Cardiac muscle cell (in vitro differentiated cells and primary cell): Measurements from ENCODE around the gene MYO5B. TPM values are rescaled to one million over a fixed set of nuclear protein-coding genes. Genes with fewer than 3 reads are reported as not detected.
A peak's percentile ranks its signal among the peaks of the same experiment; 100 is the strongest.

ENCODE experiments used
- DNase-seq, 2 donors: peaks; one replicate each; pipeline versions ENCODE4 v3.0.0 to v3.0.0-alpha.2; 2010 to 2017; ENCODE audit warnings: low read depth in 1 of 2, low spot score in 1 of 2
- H3K27ac ChIP-seq: fragments of 200-600 bp; sonication (generic); 2 replicates; pipeline ENCODE4 v1.5.1; 2016
- H3K27me3 ChIP-seq: fragments of 200-600 bp; sonication (generic); 2 replicates; pipeline ENCODE4 v1.6.0; 2016; ENCODE audit warnings: control low read depth
- H3K36me3 ChIP-seq: fragments of 200-600 bp; sonication (generic); 2 replicates; pipeline ENCODE4 v1.5.1; 2016; ENCODE audit warnings: control low read depth
- H3K4me1 ChIP-seq: fragments of 200-600 bp; sonication (generic); 2 replicates; pipeline ENCODE4 v1.8.1; 2017; ENCODE audit warnings: low read depth, mild to moderate bottlenecking, mixed run types
- H3K4me3 ChIP-seq: fragments of 200-600 bp; sonication (generic); 2 replicates; pipeline ENCODE4 v1.5.1; 2016; ENCODE audit warnings: mild to moderate bottlenecking
- H3K9me3 ChIP-seq: fragments of 200-600 bp; sonication (generic); 2 replicates; pipeline ENCODE4 v1.5.1; 2017; ENCODE audit warnings: low read depth, mild to moderate bottlenecking, control low read depth
- CTCF ChIP-seq: IDR thresholded peaks from 2 replicates; pipeline ENCODE4 v1.5.1; 2012; ENCODE audit warnings: low read depth, mild to moderate bottlenecking, low read length
- polyA plus RNA-seq: library from polyadenylated mRNA; unstranded; fragments of >200 nt; fragmentation: Nextera tagmentation; extraction: Ambion mirVana; gene quantifications from 2 replicates; pipeline ENCODE4 v1.2.1, GENCODE V29; 2016
- total RNA-seq: library from RNA; depleted of rRNA; stranded (reverse); fragments of >200 nt; gene quantifications from 2 replicates; pipeline ENCODE4 v1.2.3, GENCODE V29; 2016

The MYO5B gene
- total and polyA plus RNA-seq, 2 experiments from 2014 or later, result 3.0 to 16.7 TPM

GRCh38 chr18:49778826-49779465 is 416.0 kb downstream of the MYO5B start:
- Histone ChIP-seq H3K9me3 (no peaks in the 10 kb centered on the region), H3K27ac (no peak overlapping the region), H3K27me3 (no peaks in the 10 kb centered on the region), H3K36me3 (peaks cover 11% of the 10 kb centered on the region), H3K4me1 (peaks cover 5% of the 10 kb centered on the region), H3K4me3 (no peak overlapping the region)
- no peak for TF ChIP-seq CTCF
- peak in 1 of 2 donors; percentile 42 for DNase-seq

Other genes starting within 250 kb of the MYO5B start
- gene CFAP53, start 71.3 kb upstream of the MYO5B start, total RNA-seq, result 0.56 and 3.9 TPM in 2 replicates
- gene CFAP53, start 71.3 kb upstream of the MYO5B start, polyA plus RNA-seq, result 1.0 and 1.6 TPM in 2 replicates
- gene MBD1, start 86.4 kb upstream of the MYO5B start, total RNA-seq, result 113 and 167 TPM in 2 replicates
- gene MBD1, start 86.4 kb upstream of the MYO5B start, polyA plus RNA-seq, result 78.9 and 79.7 TPM in 2 replicates
- gene CXXC1, start 92.5 kb upstream of the MYO5B start, total RNA-seq, result 72.3 and 89.1 TPM in 2 replicates
- 91.4 and 95.6 TPM in 2 replicates for gene CXXC1, start 92.5 kb upstream of the MYO5B start, polyA plus RNA-seq
- 3.0 and 8.5 TPM in 2 replicates for gene SKA1, start 179.9 kb upstream of the MYO5B start, total RNA-seq
- gene SKA1, start 179.9 kb upstream of the MYO5B start, polyA plus RNA-seq, result 3.3 and 18.3 TPM in 2 replicates